Thyroid gland (tissue), 4 donors: Measurements from ENCODE around the gene ULK2. TPM values are rescaled to one million over a fixed set of nuclear protein-coding genes. Genes with fewer than 3 reads are reported as not detected.

Experiments
- DNase-seq, 2 donors: peaks; one replicate each; pipeline ENCODE4 v3.0.0-alpha.2; 2019
- H3K27ac ChIP-seq, 3 donors: fragments of 200-600 bp; sonication (generic); 1 replicate in 2 of 3; 2 replicates in 1 of 3; pipeline ENCODE4 v1.5.1; 2016 to 2019; ENCODE audit warnings: mild to moderate bottlenecking in 1 of 3, moderate library complexity in 1 of 3
- H3K27me3 ChIP-seq: fragments of 200-600 bp; sonication (generic); one replicate; pipeline ENCODE4 v1.5.1; 2019
- H3K36me3 ChIP-seq, 2 donors: fragments of 200-600 bp; sonication (generic); one replicate each; pipeline ENCODE4 v1.5.1; 2016 to 2019
- H3K4me1 ChIP-seq, 2 donors: fragments of 200-600 bp; sonication (generic); one replicate each; pipeline ENCODE4 v1.5.1; 2017 to 2019
- H3K4me3 ChIP-seq, 3 donors: fragments of 200-600 bp; sonication (generic); replicated peaks in 1 of 3; 1 replicate in 2 of 3; 2 replicates in 1 of 3; pipeline ENCODE4 v1.5.1; 2016; ENCODE audit warnings: mild to moderate bottlenecking in 1 of 3
- H3K9me3 ChIP-seq: fragments of 200-600 bp; sonication (generic); one replicate; pipeline ENCODE4 v1.5.1; 2017
- POLR2A ChIP-seq, 2 donors: fragments of 450-650 bp; IDR thresholded peaks; one replicate each; pipeline ENCODE4 v1.6.1; 2017; ENCODE audit warnings: antibody characterized with exemption in 2 of 2, mild to moderate bottlenecking in 2 of 2, moderate library complexity in 1 of 2
- WGBS, 2 donors: methylation state at CpG; one replicate each; pipeline ENCODE4 v1.1.5; 2017; 5-methylcytosine and 5-hydroxymethylcytosine counted together
- intact Hi-C: fragments of 100-400 bp; cut with DNase I; formaldehyde crosslinking; loops from one replicate; pipeline ENCODE4 v1.15.1; 2023
- small RNA-seq: library from RNA; depleted of rRNA; stranded (forward); fragments of <200 nt; gene quantifications from one replicate; pipeline ENCODE3, GENCODE V24; 2016
- total RNA-seq, 4 donors: library from RNA; depleted of rRNA; stranded (reverse); fragments of >200 nt; gene quantifications; one replicate each; pipeline ENCODE4 v1.2.3, GENCODE V29; 2016
- TF ChIP-seq, protein P1 (sequence below), 6 experiments: fragments of 200-600 bp in 3 of 6; fragments of 450-650 bp in 3 of 6; sonication (generic) in 3 of 6; IDR thresholded peaks; one replicate each; pipeline ENCODE4 v1.5.1; 2016 to 2019; ENCODE audit warnings: antibody characterized with exemption in 6 of 6, mild to moderate bottlenecking in 2 of 6, inconsistent platforms in 1 of 6, moderate library complexity in 1 of 6

The ULK2 gene
- total RNA-seq, 4 donors from 2014 or later: 15.8 to 22.6 (median 16.8) TPM

DNA sequence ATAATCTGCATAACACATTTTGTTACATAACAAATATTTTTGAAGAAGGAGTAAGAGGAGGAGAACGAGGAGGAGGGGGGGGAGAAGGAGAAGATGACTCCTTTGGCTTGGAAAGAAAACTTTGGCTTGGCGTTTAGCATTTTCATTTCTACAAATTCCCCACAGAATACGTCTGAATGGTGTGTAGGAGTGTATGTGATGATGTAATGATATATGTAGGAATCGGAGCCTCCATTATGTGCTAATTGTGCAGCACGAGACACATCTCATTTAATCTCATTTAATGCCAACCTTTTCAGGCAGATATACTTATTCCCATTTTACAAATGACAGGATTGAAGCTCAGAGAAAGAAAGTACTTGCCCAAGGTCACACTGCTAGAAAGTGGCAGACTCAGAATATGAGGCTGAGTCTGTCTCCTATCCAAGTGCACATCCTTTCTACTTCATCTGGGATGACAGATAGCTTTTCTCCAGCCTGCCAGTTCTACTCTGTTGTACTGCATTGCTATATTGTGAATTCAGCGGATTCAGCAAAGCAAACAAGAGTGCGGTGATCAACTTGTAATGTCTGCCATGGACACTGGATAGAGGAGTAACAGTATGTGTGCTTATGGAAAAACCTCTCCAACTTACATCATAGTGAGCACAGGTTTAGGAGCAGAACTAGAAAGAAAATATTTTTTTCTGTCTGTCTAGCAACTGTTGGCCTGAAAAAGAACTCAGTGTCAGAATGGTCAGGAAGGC is 140.9 kb downstream of the ULK2 start:
- Histone ChIP-seq H3K27ac (peak overlapping the region; percentile 97 to 99 (median 97)), H3K9me3 (no peaks in the 10 kb centered on the region), H3K4me3 (no peak overlapping the region), H3K27me3 (no peaks in the 10 kb centered on the region), H3K4me1 (peaks cover 25 to 49% of the 10 kb centered on the region in 2 donors), H3K36me3 (no peaks in the 10 kb centered on the region)
- 82 to 85% methylated on average over 7 of the region's 7 CpGs for WGBS, 2 donors
- no peak for DNase-seq
- no peak for TF ChIP-seq POLR2A (IDR thresholded peaks at IDR 0.05)
- TF ChIP-seq, protein P1, sequence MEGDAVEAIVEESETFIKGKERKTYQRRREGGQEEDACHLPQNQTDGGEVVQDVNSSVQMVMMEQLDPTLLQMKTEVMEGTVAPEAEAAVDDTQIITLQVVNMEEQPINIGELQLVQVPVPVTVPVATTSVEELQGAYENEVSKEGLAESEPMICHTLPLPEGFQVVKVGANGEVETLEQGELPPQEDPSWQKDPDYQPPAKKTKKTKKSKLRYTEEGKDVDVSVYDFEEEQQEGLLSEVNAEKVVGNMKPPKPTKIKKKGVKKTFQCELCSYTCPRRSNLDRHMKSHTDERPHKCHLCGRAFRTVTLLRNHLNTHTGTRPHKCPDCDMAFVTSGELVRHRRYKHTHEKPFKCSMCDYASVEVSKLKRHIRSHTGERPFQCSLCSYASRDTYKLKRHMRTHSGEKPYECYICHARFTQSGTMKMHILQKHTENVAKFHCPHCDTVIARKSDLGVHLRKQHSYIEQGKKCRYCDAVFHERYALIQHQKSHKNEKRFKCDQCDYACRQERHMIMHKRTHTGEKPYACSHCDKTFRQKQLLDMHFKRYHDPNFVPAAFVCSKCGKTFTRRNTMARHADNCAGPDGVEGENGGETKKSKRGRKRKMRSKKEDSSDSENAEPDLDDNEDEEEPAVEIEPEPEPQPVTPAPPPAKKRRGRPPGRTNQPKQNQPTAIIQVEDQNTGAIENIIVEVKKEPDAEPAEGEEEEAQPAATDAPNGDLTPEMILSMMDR (IDR thresholded peaks at IDR 0.05): no peak
- intact Hi-C loops: no loop called here

DNA sequence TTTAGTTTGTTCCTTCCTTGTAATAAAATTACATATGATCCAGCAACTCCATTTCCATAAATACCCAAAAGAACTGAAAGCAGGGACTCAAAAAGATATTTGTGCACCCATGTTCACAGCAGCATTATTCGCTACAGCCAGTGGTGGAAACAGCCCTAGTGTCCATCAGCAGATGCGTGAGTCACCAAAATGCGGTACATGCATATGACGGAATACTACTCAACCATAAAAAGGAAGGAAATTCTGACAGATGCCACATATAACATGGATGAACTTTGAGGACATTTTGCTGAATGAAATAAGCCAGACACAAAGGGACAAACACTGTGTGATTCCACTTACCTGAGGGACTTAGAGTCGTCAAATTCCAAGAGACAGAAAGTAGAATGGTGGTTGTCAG is 142.2 kb downstream of the ULK2 start:
- no peaks in the 10 kb centered on the region for H3K27me3 ChIP-seq
- no peak for TF ChIP-seq POLR2A (IDR thresholded peaks at IDR 0.05)
- TF ChIP-seq, protein P1 (IDR thresholded peaks at IDR 0.05): no peak
- no peak for DNase-seq
- H3K27ac ChIP-seq: peak overlapping the region in 1 of 3 donors; percentile 99
- WGBS, 2 donors: 97% methylated on average over 5 of the region's 5 CpGs
- H3K9me3 ChIP-seq: no peaks in the 10 kb centered on the region
- peaks cover 28 to 52% of the 10 kb centered on the region in 2 donors for H3K4me1 ChIP-seq
- intact Hi-C loops: no loop called here
- H3K4me3 ChIP-seq: no peak overlapping the region
- no peaks in the 10 kb centered on the region for H3K36me3 ChIP-seq

DNA sequence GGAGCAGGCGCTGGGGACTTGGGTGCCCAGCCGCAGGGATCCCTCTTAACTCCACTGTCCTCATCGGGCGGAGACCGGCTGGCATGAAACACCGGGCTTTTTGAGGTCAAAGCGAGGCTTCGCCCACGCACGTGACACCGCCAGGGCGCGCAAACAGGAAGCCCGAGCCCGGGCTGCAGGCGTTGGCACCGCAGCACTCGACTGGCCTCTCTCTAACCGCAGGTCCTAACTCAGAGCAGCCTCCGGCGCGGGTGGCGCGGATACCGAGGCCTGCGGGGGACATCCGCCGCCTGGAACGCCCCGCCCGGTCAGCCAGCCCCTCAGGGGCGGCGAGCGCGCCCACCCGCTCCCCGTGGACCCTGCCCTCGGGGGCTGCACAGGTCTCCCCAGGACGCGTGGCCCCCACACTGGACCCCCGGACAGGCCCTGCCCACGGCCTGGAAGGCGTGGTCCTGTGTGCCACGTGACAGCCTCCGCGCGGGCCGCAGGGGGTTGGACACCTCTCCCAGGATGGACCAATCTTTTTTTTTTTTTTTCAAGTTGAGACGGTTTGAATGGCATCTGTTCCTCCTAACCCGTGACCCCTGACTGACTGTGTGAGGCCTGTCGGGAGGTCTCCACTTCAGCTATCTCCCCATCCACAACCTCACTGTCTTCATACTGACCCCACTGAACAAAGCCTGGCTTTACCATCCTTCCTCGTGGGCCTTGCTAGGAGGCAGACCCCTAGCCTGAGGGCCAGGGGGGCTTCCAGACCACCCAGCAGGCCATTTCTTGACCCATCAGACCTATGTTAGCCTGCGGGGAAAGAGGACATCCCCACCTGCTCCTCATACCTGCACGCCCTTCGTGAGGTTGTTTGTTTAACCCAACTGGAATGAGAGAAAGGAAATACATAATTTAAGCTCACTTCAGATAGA is 143.0 kb downstream of the ULK2 start:
- Histone ChIP-seq H3K36me3 (no peaks in the 10 kb centered on the region), H3K9me3 (no peaks in the 10 kb centered on the region), H3K4me1 (peaks cover 31 to 56% of the 10 kb centered on the region in 2 donors), H3K27me3 (no peaks in the 10 kb centered on the region), H3K4me3 (no peak overlapping the region), H3K27ac (no peak overlapping the region)
- peak in 1 of 2 donors; percentile 31 for DNase-seq
- TF ChIP-seq, protein P1 (IDR thresholded peaks at IDR 0.05): no peak
- no peak for TF ChIP-seq POLR2A (IDR thresholded peaks at IDR 0.05)
- intact Hi-C loops: no loop called here
- WGBS, 2 donors: 59 to 82% methylated on average over 14 to 37 of the region's 55 CpGs

DNA sequence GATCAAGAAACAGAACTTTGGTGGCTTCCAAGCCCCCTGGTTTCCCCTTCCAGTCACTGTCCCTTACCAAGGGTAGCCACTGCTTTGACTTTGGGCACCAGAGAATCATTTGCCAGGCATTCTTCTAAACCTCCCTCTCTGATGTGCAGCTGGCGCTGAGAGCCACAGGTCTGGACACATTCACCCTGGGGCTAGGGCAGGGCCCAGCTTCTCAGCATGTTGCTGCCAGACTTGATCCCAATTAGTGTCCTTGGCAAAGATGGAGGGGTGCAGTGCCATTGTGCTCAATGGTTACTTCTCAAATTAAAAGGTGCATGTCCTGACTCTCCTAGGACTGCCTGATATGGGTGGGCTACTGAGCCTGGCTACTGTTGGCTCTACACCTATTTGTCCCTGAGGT is 143.8 kb downstream of the ULK2 start:
- intact Hi-C loops: no loop called here
- H3K4me3 ChIP-seq: no peak overlapping the region
- H3K9me3 ChIP-seq: no peaks in the 10 kb centered on the region
- no peak for TF ChIP-seq POLR2A (IDR thresholded peaks at IDR 0.05)
- TF ChIP-seq, protein P1 (IDR thresholded peaks at IDR 0.05): no peak
- H3K4me1 ChIP-seq: peaks cover 31 to 53% of the 10 kb centered on the region in 2 donors
- no peaks in the 10 kb centered on the region for H3K27me3 ChIP-seq
- 83 to 100% methylated on average over 1 of the region's 1 CpG for WGBS, 2 donors
- DNase-seq: no peak
- no peaks in the 10 kb centered on the region for H3K36me3 ChIP-seq
- no peak overlapping the region for H3K27ac ChIP-seq

Small RNA genes within 50 kb of the gene (small RNA-seq; reads per million reads assigned to genes)
- not detected for gene AC015726.2

Other genes starting within 250 kb of the ULK2 start
- 100 to 1,000 TPM; 198 to 566 (median 366) TPM for gene ALDH3A2, start 219.2 kb downstream of the ULK2 start, total RNA-seq
- 1 to 10 TPM in 1 of 4 donors, under 1 TPM in 1, not detected in 2; 0.45 to 1.4 TPM for gene SLC47A2, start 151.4 kb downstream of the ULK2 start, total RNA-seq
- gene ALDH3A1, start 119.6 kb downstream of the ULK2 start, total RNA-seq: 1 to 10 TPM in 2 of 4 donors, under 1 TPM in 1, not detected in 1; 0.94 to 1.6 (median 1.1) TPM
- 10 to 100 TPM; 34.6 to 65.0 (median 42.0) TPM for gene AKAP10, start 109.9 kb upstream of the ULK2 start, total RNA-seq
- gene SPECC1, start 141.4 kb upstream of the ULK2 start, total RNA-seq: 10 to 100 TPM; 19.8 to 41.5 (median 24.4) TPM